Adrenal gland (tissue), 12 donors: Measurements from ENCODE around the gene EIF4EBP3. TPM values are rescaled to one million over a fixed set of nuclear protein-coding genes. Genes with fewer than 3 reads are reported as not detected.

ENCODE experiments used
- DNase-seq, 7 donors: peaks; one replicate each; pipeline ENCODE4 v3.0.0-alpha.2; 2019 to 2020
- H3K27ac ChIP-seq, 5 donors: fragments of 200-600 bp; sonication (generic) in 4 of 5; 1 replicate in 3 of 5; 2 replicates in 2 of 5; pipeline versions ENCODE4 v1.5.1 to v1.8.0; 2016 to 2020; ENCODE audit warnings: mild to moderate bottlenecking in 1 of 5
- H3K27me3 ChIP-seq: fragments of 200-600 bp; 2 replicates; pipeline ENCODE4 v1.8.0; 2021
- H3K36me3 ChIP-seq, 2 donors: fragments of 200-600 bp; replicated peaks in 1 of 2; 1 replicate in 1 of 2; 2 replicates in 1 of 2; pipeline versions ENCODE4 v1.5.1 to v1.8.0; 2018 to 2022
- H3K4me1 ChIP-seq, 2 donors: fragments of 200-600 bp; replicated peaks in 1 of 2; 1 replicate in 1 of 2; 2 replicates in 1 of 2; pipeline versions ENCODE4 v1.5.1 to v1.8.0; 2018 to 2021
- H3K4me3 ChIP-seq, 4 donors: fragments of 200-600 bp; sonication (generic) in 3 of 4; one replicate each; pipeline ENCODE4 v1.5.1; 2016 to 2018
- H3K9me3 ChIP-seq, 3 donors: fragments of 200-600 bp; sonication (generic) in 1 of 3; replicated peaks in 1 of 3; 1 replicate in 2 of 3; 2 replicates in 1 of 3; pipeline versions ENCODE4 v1.5.1 to v1.8.0; 2016 to 2021
- POLR2A ChIP-seq, 2 donors: fragments of 450-650 bp; IDR thresholded peaks; one replicate each; pipeline ENCODE4 v1.6.1; 2017; ENCODE audit warnings: antibody characterized with exemption in 2 of 2, mild to moderate bottlenecking in 2 of 2, moderate library complexity in 1 of 2
- whole genome bisulfite sequencing, 4 donors: extraction: QIAGEN DNeasy Blood & Tissue Kit in 2 of 4; methylation state at CpG; one replicate each; pipeline versions ENCODE4 v1.1.5 to v1.1.7; 2013 to 2017; 5-methylcytosine and 5-hydroxymethylcytosine counted together
- intact Hi-C, 2 donors: fragments of 100-400 bp; cut with DNase I; formaldehyde crosslinking; loops; one replicate each; pipeline versions ENCODE4 v1.14.1 to v1.15.0; 2022 to 2023
- polyA plus RNA-seq, 3 donors: library from polyadenylated mRNA; stranded (reverse); fragments of 200-250 nt in 2 of 3; fragments of 350-450 nt in 1 of 3; fragmentation: Illumina TruSeq in 1 of 3; extraction: RNeasy Lipid Tissue Mini Kit (QIAGEN cat#74804) in 1 of 3; gene quantifications; one replicate each; pipeline ENCODE4 v1.2.3, GENCODE V29; 2013 to 2014
- total RNA-seq, 9 donors: library from RNA; depleted of rRNA in 4 of 9; stranded (reverse); fragments of >200 nt in 4 of 9; fragments of 120-200 nt in 1 of 9; fragmentation: NEBNext Ultra II Directional in 1 of 9; extraction: Animal tissue kit (Norgen Biotek cat#: 25700) in 1 of 9; gene quantifications; one replicate each; pipeline versions ENCODE4 v1.1.0 to v1.2.4, GENCODE V29; 2013 to 2023
- TF ChIP-seq, protein P1 (sequence below), 6 experiments: fragments of 450-650 bp in 4 of 6; fragments of 200-600 bp in 2 of 6; sonication (generic) in 1 of 6; IDR thresholded peaks; 1 replicate in 5 of 6; 2 replicates in 1 of 6; pipeline versions ENCODE4 v1.5.1 to v1.8.0; 2016 to 2021; ENCODE audit warnings: antibody characterized with exemption in 6 of 6, mild to moderate bottlenecking in 2 of 6, moderate library complexity in 1 of 6
- donor health status: healthy with polysubstance abuse.
- donor health status: Bipolar disorder and iron deficiency.
- donor health status: DM: yes; HTN: yes; CAD: no.
- donor health status: DM: no; HTN: no; CAD: no.
- donor health status: DM: no; HTN: no; CAD: no.
- donor health status: DM: yes; HTN: yes; CAD: no.

The EIF4EBP3 gene
- total and polyA plus RNA-seq, 12 donors = 5.9 to 158 (median 40.7) TPM

DNA sequence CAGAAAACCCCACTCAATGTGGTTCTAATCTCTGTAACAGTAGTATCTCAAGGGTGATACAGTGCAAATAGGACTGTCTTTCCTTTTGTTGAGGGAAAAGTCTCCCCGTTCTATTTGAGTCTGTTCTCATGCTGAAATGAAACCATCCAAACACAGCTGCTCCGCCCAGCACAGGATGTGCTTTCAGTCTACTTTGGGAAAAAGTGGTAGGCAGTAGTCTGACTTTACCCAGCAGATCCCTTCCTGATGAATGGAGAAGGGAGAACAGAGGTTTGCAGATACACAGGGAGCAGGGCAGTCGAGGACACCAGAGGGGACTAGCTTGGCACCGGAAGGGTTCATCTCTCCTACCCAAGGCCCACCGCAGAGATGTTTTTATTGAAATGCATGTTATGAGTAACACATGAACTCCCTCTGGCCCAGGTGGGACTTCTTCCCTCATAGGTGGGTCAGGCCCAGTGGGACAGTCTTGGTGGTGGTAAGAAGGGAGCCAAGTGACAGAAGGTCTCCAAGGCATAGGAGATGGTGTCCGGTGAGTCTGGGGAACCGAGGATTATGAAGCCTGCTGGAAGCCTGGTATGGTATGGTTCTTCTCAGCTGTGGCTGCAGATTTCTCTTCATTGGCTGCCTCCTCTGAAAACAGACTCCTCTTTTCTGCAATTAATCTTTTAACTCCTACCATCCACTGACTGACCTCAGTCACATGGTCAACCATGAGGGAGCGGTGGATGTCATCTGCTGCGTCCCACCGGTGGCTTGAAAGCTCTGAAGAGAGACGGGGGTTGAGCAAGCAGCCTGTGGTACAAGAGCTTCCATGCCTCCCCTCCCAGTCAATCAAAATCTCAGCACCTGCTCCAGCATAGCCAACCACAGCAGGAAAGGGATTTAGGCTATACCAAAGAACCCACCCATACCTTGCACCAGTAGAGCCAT is 3.0 kb downstream of the EIF4EBP3 start:
- no peak for TF ChIP-seq POLR2A (IDR thresholded peaks at IDR 0.05)
- TF ChIP-seq, protein P1, sequence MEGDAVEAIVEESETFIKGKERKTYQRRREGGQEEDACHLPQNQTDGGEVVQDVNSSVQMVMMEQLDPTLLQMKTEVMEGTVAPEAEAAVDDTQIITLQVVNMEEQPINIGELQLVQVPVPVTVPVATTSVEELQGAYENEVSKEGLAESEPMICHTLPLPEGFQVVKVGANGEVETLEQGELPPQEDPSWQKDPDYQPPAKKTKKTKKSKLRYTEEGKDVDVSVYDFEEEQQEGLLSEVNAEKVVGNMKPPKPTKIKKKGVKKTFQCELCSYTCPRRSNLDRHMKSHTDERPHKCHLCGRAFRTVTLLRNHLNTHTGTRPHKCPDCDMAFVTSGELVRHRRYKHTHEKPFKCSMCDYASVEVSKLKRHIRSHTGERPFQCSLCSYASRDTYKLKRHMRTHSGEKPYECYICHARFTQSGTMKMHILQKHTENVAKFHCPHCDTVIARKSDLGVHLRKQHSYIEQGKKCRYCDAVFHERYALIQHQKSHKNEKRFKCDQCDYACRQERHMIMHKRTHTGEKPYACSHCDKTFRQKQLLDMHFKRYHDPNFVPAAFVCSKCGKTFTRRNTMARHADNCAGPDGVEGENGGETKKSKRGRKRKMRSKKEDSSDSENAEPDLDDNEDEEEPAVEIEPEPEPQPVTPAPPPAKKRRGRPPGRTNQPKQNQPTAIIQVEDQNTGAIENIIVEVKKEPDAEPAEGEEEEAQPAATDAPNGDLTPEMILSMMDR (IDR thresholded peaks at IDR 0.05) = no peak
- WGBS, 4 donors = 84 to 89% (median 86%) methylated on average over 8 to 11 of the region's 11 CpGs
- H3K4me1 ChIP-seq = peaks cover 40 to 66% of the 10 kb centered on the region in 2 donors
- H3K4me3 ChIP-seq = no peak overlapping the region
- H3K36me3 ChIP-seq = peaks cover 0 to 30% of the 10 kb centered on the region in 2 donors
- no peaks in the 10 kb centered on the region for H3K9me3 ChIP-seq
- intact Hi-C loops = no loop called here
- DNase-seq = peak in 1 of 7 donors; percentile 52
- H3K27me3 ChIP-seq = no peaks in the 10 kb centered on the region
- H3K27ac ChIP-seq = peak overlapping the region in 3 of 5 donors; percentile 85 to 99 (median 96)

DNA sequence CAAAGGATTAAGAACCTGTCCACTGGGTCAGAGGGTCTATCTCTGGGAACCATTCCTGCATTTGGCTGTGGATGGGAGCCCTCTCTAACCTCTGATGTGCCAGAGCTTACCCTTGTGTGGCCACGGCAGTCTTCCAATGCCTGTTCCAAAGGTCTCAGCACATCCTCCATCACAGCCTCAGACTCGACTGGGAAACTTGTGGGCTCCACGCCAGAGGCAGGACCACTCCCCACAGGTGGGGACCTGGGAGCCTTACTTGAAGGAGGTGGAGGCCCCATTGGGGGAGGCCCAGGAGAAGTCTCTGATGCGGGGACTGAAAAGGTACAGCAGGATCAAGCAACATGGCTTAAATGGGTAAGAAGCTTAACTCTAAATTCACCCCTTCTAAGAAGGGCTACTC is 4.4 kb downstream of the EIF4EBP3 start:
- no peak for TF ChIP-seq POLR2A (IDR thresholded peaks at IDR 0.05)
- TF ChIP-seq, protein P1 (IDR thresholded peaks at IDR 0.05) = no peak
- 89 to 100% (median 92%) methylated on average over 1 to 4 of the region's 4 CpGs for WGBS, 4 donors
- H3K27ac ChIP-seq = peak overlapping the region in 1 of 5 donors; percentile 6
- no peak overlapping the region for H3K4me3 ChIP-seq
- peaks cover 46 to 71% of the 10 kb centered on the region in 2 donors for H3K4me1 ChIP-seq
- intact Hi-C loops = no loop called here
- H3K36me3 ChIP-seq = peaks cover 0 to 30% of the 10 kb centered on the region in 2 donors
- peak in 1 of 7 donors; percentile 53 for DNase-seq
- no peaks in the 10 kb centered on the region for H3K9me3 ChIP-seq
- H3K27me3 ChIP-seq = no peaks in the 10 kb centered on the region

DNA sequence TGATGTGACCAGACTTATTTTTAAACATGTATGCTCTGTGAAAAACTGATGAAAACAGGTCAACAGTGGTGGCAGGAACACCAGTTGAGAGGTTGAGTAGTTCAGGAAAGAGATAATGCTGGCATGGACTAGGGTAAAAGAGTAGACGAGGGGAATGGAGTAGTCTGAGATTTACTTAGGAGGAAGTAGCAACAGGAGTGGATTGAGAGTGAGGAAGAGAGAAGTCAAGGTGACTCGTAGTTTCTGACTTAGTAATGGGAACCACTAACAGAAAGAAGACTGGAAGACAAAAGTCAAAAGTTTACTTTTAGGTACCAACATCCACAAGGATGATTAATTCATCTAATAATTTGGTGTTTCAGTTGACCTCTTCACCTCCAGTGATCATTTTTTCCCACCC is 6.2 kb downstream of the EIF4EBP3 start:
- 68 to 78% (median 76%) methylated on average over 2 of the region's 2 CpGs for WGBS, 4 donors
- intact Hi-C loops = no loop called here
- no peak for DNase-seq
- no peaks in the 10 kb centered on the region for H3K27me3 ChIP-seq
- peaks cover 31 to 61% of the 10 kb centered on the region in 2 donors for H3K4me1 ChIP-seq
- TF ChIP-seq, protein P1 (IDR thresholded peaks at IDR 0.05) = no peak
- no peak for TF ChIP-seq POLR2A (IDR thresholded peaks at IDR 0.05)
- H3K4me3 ChIP-seq = no peak overlapping the region
- H3K36me3 ChIP-seq = peaks cover 0 to 30% of the 10 kb centered on the region in 2 donors
- H3K9me3 ChIP-seq = no peaks in the 10 kb centered on the region
- H3K27ac ChIP-seq = peak overlapping the region in 3 of 5 donors; percentile 93 to 95 (median 94)

DNA sequence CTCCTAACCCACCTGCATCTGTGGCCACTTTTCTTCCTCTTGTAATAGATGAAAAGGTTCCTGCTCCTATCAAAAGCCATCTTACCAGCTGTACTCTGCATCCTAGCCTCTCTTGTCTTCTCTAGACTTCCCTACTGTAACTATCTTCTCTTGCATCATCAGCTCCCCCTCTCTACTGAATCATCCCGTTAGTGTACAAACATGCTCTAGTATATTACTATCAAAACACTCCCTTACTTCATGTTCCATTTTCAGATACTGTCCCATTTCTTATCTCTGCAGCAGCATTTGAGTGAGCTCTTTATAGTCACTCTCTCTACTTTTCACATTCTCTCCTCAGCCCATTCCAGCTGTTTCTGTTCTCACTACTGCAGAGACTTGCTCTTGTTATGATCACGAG is 7.0 kb downstream of the EIF4EBP3 start:
- Histone ChIP-seq H3K36me3 (peaks cover 0 to 28% of the 10 kb centered on the region in 2 donors), H3K4me3 (no peak overlapping the region), H3K27ac (peak overlapping the region in 4 of 5 donors; percentile 45 to 95 (median 94)), H3K9me3 (no peaks in the 10 kb centered on the region), H3K27me3 (no peaks in the 10 kb centered on the region), H3K4me1 (peaks cover 24 to 53% of the 10 kb centered on the region in 2 donors)
- intact Hi-C loops = no loop called here
- TF ChIP-seq, protein P1 (IDR thresholded peaks at IDR 0.05) = no peak
- TF ChIP-seq POLR2A (IDR thresholded peaks at IDR 0.05) = peak in 1 of 2 donors; percentile 44
- 40 to 51% (median 47%) methylated on average over 2 of the region's 2 CpGs for WGBS, 4 donors
- DNase-seq = no peak
